ENCODE measurements around the gene CLNK. TPM values are rescaled to one million over a fixed set of nuclear protein-coding genes. Genes with fewer than 3 reads are reported as not detected.
A peak's percentile ranks its signal among the peaks of the same experiment; 100 is the strongest.

The CLNK gene, protein sequence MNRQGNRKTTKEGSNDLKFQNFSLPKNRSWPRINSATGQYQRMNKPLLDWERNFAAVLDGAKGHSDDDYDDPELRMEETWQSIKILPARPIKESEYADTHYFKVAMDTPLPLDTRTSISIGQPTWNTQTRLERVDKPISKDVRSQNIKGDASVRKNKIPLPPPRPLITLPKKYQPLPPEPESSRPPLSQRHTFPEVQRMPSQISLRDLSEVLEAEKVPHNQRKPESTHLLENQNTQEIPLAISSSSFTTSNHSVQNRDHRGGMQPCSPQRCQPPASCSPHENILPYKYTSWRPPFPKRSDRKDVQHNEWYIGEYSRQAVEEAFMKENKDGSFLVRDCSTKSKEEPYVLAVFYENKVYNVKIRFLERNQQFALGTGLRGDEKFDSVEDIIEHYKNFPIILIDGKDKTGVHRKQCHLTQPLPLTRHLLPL
- total RNA-seq (2.8 TPM), polyA plus RNA-seq (ENCODE audit: insufficient read depth, low read depth, low replicate concordance) (4.8 TPM)
- long read RNA-seq, donor 1 = 0 reads
- long read RNA-seq, donor 2 = 0 reads
- long read RNA-seq, donor 3 = 0 reads
- long read RNA-seq, donor 4 = 0 reads
- long read RNA-seq, donor 5 = 0 reads
- long read RNA-seq, donor 6 = 0 reads
- long read RNA-seq, donor 7, partial matches to known transcripts = 0 of 2 reads
- long read RNA-seq, donor 7, other reads (novel, unspliced or antisense) = 2 of 2 reads
- long read RNA-seq, donor 8 = 0 reads
- long read RNA-seq, donor 9 = 0 reads
- long read RNA-seq, donor 10 = 0 reads

GRCh38 chr4:10684631-10685030 lies at the start of gene CLNK:
TSS of gene CLNK (minus strand) at chr4:10684768. CDS start at chr4:10667869, 16,899 bp downstream.
- TF ChIP-seq CTCF (IDR thresholded peaks at IDR 0.05; ENCODE audit: borderline replicate concordance, extremely low read depth, insufficient read depth) = no peak
- Histone ChIP-seq H3K27ac (ENCODE audit: low read depth in 2 of 2, low read length in 2 of 2) (no peak within 1 kb of the TSS), H3K4me1 (ENCODE audit: control insufficient read depth in 2 of 3, insufficient read depth in 2 of 3, low read depth in 1 of 3, low read length in 3 of 3) (no peaks in the 10 kb centered on the region), H3K4me3 (ENCODE audit: low read length in 3 of 3) (no peak within 1 kb of the TSS), H3K9ac (ENCODE audit: low read length in 3 of 3) (no peak within 1 kb of the TSS), H3K27me3 (ENCODE audit: control insufficient read depth, insufficient read depth, low read length) (no peaks in the 10 kb centered on the region), H3K36me3 (ENCODE audit: control insufficient read depth in 2 of 3, insufficient read depth in 3 of 3, low read length in 3 of 3) (no peaks in the 10 kb centered on the region), H3K9me3 (ENCODE audit: control insufficient read depth in 2 of 3, insufficient read depth in 1 of 3, low read length in 3 of 3) (no peaks in the 10 kb centered on the region)
- intact Hi-C loops (cut with DNase I) = no loop called here
- FAIRE-seq (no peak), DNase-seq (no peak)

DNA sequence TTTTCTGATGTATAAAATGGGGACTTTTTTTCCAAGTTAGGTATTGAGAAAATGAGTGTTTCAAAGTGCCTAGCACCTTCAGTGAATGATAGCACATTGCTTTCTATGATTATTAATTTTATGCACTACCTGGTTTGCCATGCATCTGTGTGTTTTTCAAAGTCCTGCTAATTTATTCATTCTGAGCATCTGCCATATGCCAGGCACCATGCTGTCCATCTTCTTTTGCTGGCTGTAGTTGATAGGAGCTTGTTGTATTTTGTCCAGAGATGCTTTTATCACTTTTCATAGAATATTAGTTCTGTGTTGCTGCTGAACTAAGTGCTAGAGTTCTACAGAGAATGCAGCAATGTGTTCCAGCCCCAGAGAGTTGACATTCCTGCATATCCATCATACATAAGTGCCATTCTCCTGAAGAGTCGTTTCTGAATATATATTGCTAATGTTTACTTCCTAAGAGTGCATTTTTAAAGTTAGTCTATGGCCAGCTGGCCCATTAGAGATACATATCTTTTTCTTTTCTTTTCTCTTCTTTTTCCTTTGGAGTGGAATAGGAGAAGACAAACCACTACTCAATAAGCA lies 49.0 kb upstream of the CLNK start:
- TF ChIP-seq CTCF (IDR thresholded peaks at IDR 0.05; ENCODE audit: borderline replicate concordance, extremely low read depth, insufficient read depth) = no peak
- Histone ChIP-seq H3K4me3 (ENCODE audit: low read length in 3 of 3) (peak overlapping the region in 2 of 3 donors; percentile 22 to 49), H3K4me1 (ENCODE audit: control insufficient read depth in 2 of 3, insufficient read depth in 2 of 3, low read depth in 1 of 3, low read length in 3 of 3) (no peaks in the 10 kb centered on the region), H3K9ac (ENCODE audit: low read length in 3 of 3) (no peak overlapping the region), H3K27me3 (ENCODE audit: control insufficient read depth, insufficient read depth, low read length) (no peaks in the 10 kb centered on the region), H3K36me3 (ENCODE audit: control insufficient read depth in 2 of 3, insufficient read depth in 3 of 3, low read length in 3 of 3) (no peaks in the 10 kb centered on the region), H3K9me3 (ENCODE audit: control insufficient read depth in 2 of 3, insufficient read depth in 1 of 3, low read length in 3 of 3) (no peaks in the 10 kb centered on the region), H3K27ac (ENCODE audit: low read depth in 2 of 2, low read length in 2 of 2) (peak overlapping the region in 1 of 2 donors; percentile 48)
- no peak for FAIRE-seq
- intact Hi-C loops (cut with DNase I) = no loop called here
- no peak for DNase-seq

- Histone ChIP-seq H3K36me3 (ENCODE audit: control insufficient read depth in 2 of 3, insufficient read depth in 3 of 3, low read length in 3 of 3) (no peaks in the 10 kb centered on the region), H3K4me1 (ENCODE audit: control insufficient read depth in 2 of 3, insufficient read depth in 2 of 3, low read depth in 1 of 3, low read length in 3 of 3) (no peaks in the 10 kb centered on the region), H3K4me3 (ENCODE audit: low read length in 3 of 3) (peak overlapping the region in 1 of 3 donors; percentile 22), H3K27me3 (ENCODE audit: control insufficient read depth, insufficient read depth, low read length) (no peaks in the 10 kb centered on the region), H3K9ac (ENCODE audit: low read length in 3 of 3) (no peak overlapping the region), H3K9me3 (ENCODE audit: control insufficient read depth in 2 of 3, insufficient read depth in 1 of 3, low read length in 3 of 3) (no peaks in the 10 kb centered on the region), H3K27ac (ENCODE audit: low read depth in 2 of 2, low read length in 2 of 2) (peak overlapping the region in 1 of 2 donors; percentile 13)
- DNase-seq = no peak
- no peak for FAIRE-seq
- intact Hi-C loops (cut with DNase I) = no loop called here
- no peak for TF ChIP-seq CTCF (IDR thresholded peaks at IDR 0.05; ENCODE audit: borderline replicate concordance, extremely low read depth, insufficient read depth)
Observed at GRCh38 chr4:10732914-10733415, 48.4 kb upstream of the CLNK start.
